ENCODE measurements around the gene ASTN2. TPM values are rescaled to one million over a fixed set of nuclear protein-coding genes. Genes with fewer than 3 reads are reported as not detected.
A peak's percentile ranks its signal among the peaks of the same experiment; 100 is the strongest.

Gene ASTN2
- polyA plus RNA-seq, 1 experiment: 6.6 TPM

GRCh38 chr9:116656501-116656971 lies 758.3 kb downstream of the ASTN2 start:
- Histone ChIP-seq H3K9me3 (ENCODE audit: control insufficient read depth, insufficient read depth, low read length) (no peaks in the 10 kb centered on the region), H3K27ac (ENCODE audit: low read depth, low read length) (no peak overlapping the region), H3K4me3 (ENCODE audit: low read depth, low read length) (no peak overlapping the region), H3K27me3 (ENCODE audit: control insufficient read depth, insufficient read depth, low read length) (no peaks in the 10 kb centered on the region)
- CTCF ChIA-PET: interaction anchor here (2.0 kb wide), 1 partner anchor 1063 kb away, joined by 4 read pairs; no protein-coding TSS in a partner anchor
- POLR2A ChIA-PET: no interaction called here
- no peak for TF ChIP-seq CTCF (IDR thresholded peaks at IDR 0.05; ENCODE audit: low read depth, low read length)
- no peak for DNase-seq (ENCODE audit: low read depth, low spot score)

GRCh38 chr9:116654059-116654355 lies 760.9 kb downstream of the ASTN2 start:
- Histone ChIP-seq H3K27me3 (ENCODE audit: control insufficient read depth, insufficient read depth, low read length) (no peaks in the 10 kb centered on the region), H3K27ac (ENCODE audit: low read depth, low read length) (no peak overlapping the region), H3K9me3 (ENCODE audit: control insufficient read depth, insufficient read depth, low read length) (no peaks in the 10 kb centered on the region), H3K4me3 (ENCODE audit: low read depth, low read length) (no peak overlapping the region)
- TF ChIP-seq CTCF (IDR thresholded peaks at IDR 0.05; ENCODE audit: low read depth, low read length): no peak
- DNase-seq (ENCODE audit: low read depth, low spot score): no peak
- POLR2A ChIA-PET: no interaction called here
- CTCF ChIA-PET: no interaction called here

- POLR2A ChIA-PET: no interaction called here
- Histone ChIP-seq H3K27me3 (ENCODE audit: control insufficient read depth, insufficient read depth, low read length) (no peaks in the 10 kb centered on the region), H3K27ac (ENCODE audit: low read depth, low read length) (no peak overlapping the region), H3K9me3 (ENCODE audit: control insufficient read depth, insufficient read depth, low read length) (no peaks in the 10 kb centered on the region), H3K4me3 (ENCODE audit: low read depth, low read length) (no peak overlapping the region)
- no peak for TF ChIP-seq CTCF (IDR thresholded peaks at IDR 0.05; ENCODE audit: low read depth, low read length)
- no peak for DNase-seq (ENCODE audit: low read depth, low spot score)
- CTCF ChIA-PET: no interaction called here
These were observed 761.4 kb downstream of the ASTN2 start for GRCh38 chr9:116653348-116654058.

- no peaks in the 10 kb centered on the region for H3K9me3 ChIP-seq (ENCODE audit: control insufficient read depth, insufficient read depth, low read length)
- CTCF ChIA-PET: interaction anchor here (0.7 to 2.9 kb wide), 6 partner anchors 12 to 1055 kb away, joined by 3 to 26 read pairs (median 6); no protein-coding TSS in a partner anchor
- POLR2A ChIA-PET: no interaction called here
- H3K27me3 ChIP-seq (ENCODE audit: control insufficient read depth, insufficient read depth, low read length): no peaks in the 10 kb centered on the region
- no peak overlapping the region for H3K27ac ChIP-seq (ENCODE audit: low read depth, low read length)
- H3K4me3 ChIP-seq (ENCODE audit: low read depth, low read length): no peak overlapping the region
- no peak for DNase-seq (ENCODE audit: low read depth, low spot score)
- TF ChIP-seq CTCF (IDR thresholded peaks at IDR 0.05; ENCODE audit: low read depth, low read length): no peak
These were observed 767.4 kb downstream of the ASTN2 start for GRCh38 chr9:116647515-116647809.

- peak; percentile 70 for TF ChIP-seq CTCF (IDR thresholded peaks at IDR 0.05; ENCODE audit: low read depth, low read length)
- ChIA-PET POLR2A (no interaction called here), CTCF (interaction anchor here (0.7 to 2.9 kb wide), 12 partner anchors 12 to 1062 kb away, joined by 3 to 26 read pairs (median 4); no protein-coding TSS in a partner anchor)
- Histone ChIP-seq H3K9me3 (ENCODE audit: control insufficient read depth, insufficient read depth, low read length) (no peaks in the 10 kb centered on the region), H3K27ac (ENCODE audit: low read depth, low read length) (no peak overlapping the region), H3K4me3 (ENCODE audit: low read depth, low read length) (no peak overlapping the region), H3K27me3 (ENCODE audit: control insufficient read depth, insufficient read depth, low read length) (no peaks in the 10 kb centered on the region)
- no peak for DNase-seq (ENCODE audit: low read depth, low spot score)
These were observed 768.0 kb downstream of the ASTN2 start for GRCh38 chr9:116646661-116647514.

Measured in AG04450 (cell line).